ENCODE results near the gene SELENOM. TPM values are rescaled to one million over a fixed set of nuclear protein-coding genes. Genes with fewer than 3 reads are reported as not detected.

SELENOM gene
- total RNA-seq, 2 donors from 2014 or later: 4.4 to 6.0 TPM

- peaks cover 0 to 2% of the 10 kb centered on the region in 2 donors for H3K27me3 Mint-ChIP-seq
Measured at GRCh38 chr22:31139866-31140716, 32.7 kb upstream of the SELENOM start, which contains the start of gene PLA2G3. TSS of gene PLA2G3 (minus strand) at chr22:31140508. CDS start at chr22:31140354, 154 bp downstream.

DNA sequence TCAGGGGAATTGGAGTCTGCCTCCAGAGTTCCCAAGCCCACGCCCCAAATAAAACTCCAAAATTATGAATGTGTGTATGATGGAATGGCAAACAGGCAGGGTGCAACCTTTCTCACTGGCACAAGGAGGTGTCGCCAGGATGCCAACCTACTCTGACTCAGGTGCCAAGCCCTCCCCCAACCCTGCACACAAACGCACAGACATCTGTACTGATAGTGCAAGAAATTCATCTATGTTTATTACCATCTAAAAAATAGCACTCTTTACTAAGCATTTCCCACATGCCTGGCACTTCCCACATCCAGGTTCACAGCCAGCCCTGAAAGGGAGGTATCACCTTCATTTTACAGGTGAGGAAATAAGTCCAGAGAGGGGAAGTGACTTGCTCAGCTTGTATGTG, 31.7 kb upstream of the SELENOM start:
- Mint-ChIP-seq H3K4me3 (no peak overlapping the region), H3K27ac (no peak overlapping the region), H3K4me1 (ENCODE audit: low read depth in 2 of 2) (no peaks in the 10 kb centered on the region), H3K36me3 (no peaks in the 10 kb centered on the region), H3K9me3 (no peaks in the 10 kb centered on the region), H3K27me3 (peaks cover 0 to 2% of the 10 kb centered on the region in 2 donors)
- ATAC-seq: no peak
- no peak for DNase-seq (ENCODE audit: low spot score)

More at GRCh38 chr22:31139866-31140716, 32.7 kb upstream of the SELENOM start, which contains the start of gene PLA2G3:
- Mint-ChIP-seq H3K27ac (no peak within 1 kb of the TSS), H3K4me3 (no peak within 1 kb of the TSS), H3K9me3 (no peaks in the 10 kb centered on the region), H3K4me1 (ENCODE audit: low read depth in 2 of 2) (no peaks in the 10 kb centered on the region), H3K36me3 (no peaks in the 10 kb centered on the region)
- ATAC-seq: peak in 1 of 2 donors; percentile 30
- no peak for DNase-seq (ENCODE audit: low spot score)

GRCh38 chr22:31138126-31138525, 30.8 kb upstream of the SELENOM start:
- no peak overlapping the region for H3K4me3 Mint-ChIP-seq
- DNase-seq (ENCODE audit: low spot score) (no peak), ATAC-seq (no peak)
- H3K9me3 Mint-ChIP-seq: no peaks in the 10 kb centered on the region
- no peak overlapping the region for H3K27ac Mint-ChIP-seq
- H3K4me1 Mint-ChIP-seq (ENCODE audit: low read depth in 2 of 2): no peaks in the 10 kb centered on the region
- no peaks in the 10 kb centered on the region for H3K27me3 Mint-ChIP-seq
- no peaks in the 10 kb centered on the region for H3K36me3 Mint-ChIP-seq

- Mint-ChIP-seq H3K9me3 (no peaks in the 10 kb centered on the region), H3K27ac (no peak overlapping the region), H3K4me1 (ENCODE audit: low read depth in 2 of 2) (no peaks in the 10 kb centered on the region), H3K27me3 (no peaks in the 10 kb centered on the region), H3K4me3 (no peak overlapping the region), H3K36me3 (no peaks in the 10 kb centered on the region)
- no peak for DNase-seq (ENCODE audit: low spot score)
- ATAC-seq: no peak
Measured at GRCh38 chr22:31137721-31138120, 30.4 kb upstream of the SELENOM start.

DNA sequence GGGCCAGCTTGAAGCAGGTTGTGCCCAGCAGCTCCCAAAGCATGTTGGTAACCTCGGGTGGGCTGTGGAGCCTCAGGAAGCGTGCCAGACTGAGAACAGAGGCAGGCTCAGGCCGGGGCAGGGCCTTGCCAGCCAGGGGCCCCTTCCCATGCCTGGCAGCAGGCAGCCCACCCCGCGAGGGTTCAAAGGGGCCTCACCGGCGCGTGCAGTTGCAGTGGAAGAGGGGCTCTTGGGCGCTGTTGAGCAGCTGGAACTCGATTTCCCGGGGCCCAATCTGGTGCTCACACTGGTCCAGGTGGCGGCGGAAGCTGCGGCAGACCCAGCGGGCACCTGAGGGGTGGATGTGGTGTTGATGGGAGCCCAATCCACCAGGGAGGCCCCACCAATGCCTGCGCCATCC, 29.3 kb upstream of the SELENOM start:
- DNase-seq (ENCODE audit: low spot score) (no peak), ATAC-seq (no peak)
- no peaks in the 10 kb centered on the region for H3K9me3 Mint-ChIP-seq
- H3K4me1 Mint-ChIP-seq (ENCODE audit: low read depth in 2 of 2): no peaks in the 10 kb centered on the region
- H3K27me3 Mint-ChIP-seq: no peaks in the 10 kb centered on the region
- no peak overlapping the region for H3K4me3 Mint-ChIP-seq
- H3K27ac Mint-ChIP-seq: no peak overlapping the region
- H3K36me3 Mint-ChIP-seq: no peaks in the 10 kb centered on the region

DNA sequence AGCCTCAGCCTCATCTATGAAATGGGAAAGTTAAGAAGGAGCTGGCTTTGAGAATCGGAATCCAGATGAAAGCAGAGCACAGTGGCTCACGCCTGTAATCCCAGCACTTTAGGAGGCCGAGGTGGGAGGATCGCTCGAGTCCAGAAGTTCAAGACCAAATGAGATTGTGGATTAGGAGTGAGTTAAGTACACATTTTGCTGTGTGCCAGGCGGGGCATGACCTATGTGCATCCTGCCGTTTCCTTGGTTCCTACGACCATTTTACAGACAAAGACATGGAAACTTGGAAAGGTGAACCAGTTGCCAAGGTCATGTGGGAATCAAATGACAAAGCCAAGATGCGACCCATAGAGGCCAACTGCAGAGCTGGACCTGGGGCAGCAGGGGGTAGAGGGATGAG, 28.8 kb upstream of the SELENOM start:
- no peak overlapping the region for H3K4me3 Mint-ChIP-seq
- ATAC-seq (no peak), DNase-seq (ENCODE audit: low spot score) (no peak)
- H3K36me3 Mint-ChIP-seq: no peaks in the 10 kb centered on the region
- H3K27me3 Mint-ChIP-seq: no peaks in the 10 kb centered on the region
- H3K27ac Mint-ChIP-seq: no peak overlapping the region
- H3K4me1 Mint-ChIP-seq (ENCODE audit: low read depth in 2 of 2): no peaks in the 10 kb centered on the region
- no peaks in the 10 kb centered on the region for H3K9me3 Mint-ChIP-seq

DNA sequence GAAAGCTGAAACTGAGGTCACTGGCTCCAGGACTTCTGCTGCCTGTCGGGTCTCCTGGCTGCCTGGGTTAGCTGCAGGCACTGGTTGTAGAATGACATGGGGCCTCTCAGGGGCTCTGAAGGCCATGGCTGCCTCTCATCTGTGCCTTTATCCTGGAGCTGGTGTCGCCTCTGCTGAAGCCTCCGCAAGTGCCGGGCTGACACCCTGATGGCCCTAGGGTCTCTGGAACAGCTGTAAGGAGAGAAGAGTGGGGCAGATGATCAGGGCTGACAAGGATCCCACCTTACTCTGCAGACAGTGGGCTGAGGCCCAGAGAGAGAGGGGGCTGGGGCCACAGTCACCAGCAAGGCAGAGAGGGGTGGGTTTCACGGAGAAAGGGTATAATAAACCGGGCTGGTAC, 28.3 kb upstream of the SELENOM start:
- no peaks in the 10 kb centered on the region for H3K4me1 Mint-ChIP-seq (ENCODE audit: low read depth in 2 of 2)
- no peak for ATAC-seq
- H3K36me3 Mint-ChIP-seq: no peaks in the 10 kb centered on the region
- no peak overlapping the region for H3K4me3 Mint-ChIP-seq
- H3K9me3 Mint-ChIP-seq: no peaks in the 10 kb centered on the region
- no peaks in the 10 kb centered on the region for H3K27me3 Mint-ChIP-seq
- DNase-seq (ENCODE audit: low spot score): no peak
- no peak overlapping the region for H3K27ac Mint-ChIP-seq

DNA sequence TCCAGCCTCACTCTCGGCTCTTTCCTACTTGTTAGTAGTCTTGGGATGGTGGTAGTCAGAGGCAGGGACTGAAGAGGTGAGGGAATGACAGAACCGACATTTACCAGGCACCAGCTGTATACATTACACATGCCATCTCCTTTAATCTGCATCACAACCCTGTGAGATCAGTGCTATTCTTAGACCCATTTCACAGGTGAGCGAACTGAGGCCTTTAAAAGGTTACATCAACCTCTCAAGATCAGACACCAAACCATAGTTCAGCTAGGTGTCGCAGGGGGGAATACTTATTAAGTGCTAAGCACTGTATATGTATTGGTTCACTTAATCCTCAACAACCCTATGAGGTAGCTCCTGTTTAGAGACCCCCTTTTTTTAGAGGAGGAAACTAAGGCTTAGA, 27.3 kb upstream of the SELENOM start:
- DNase-seq (ENCODE audit: low spot score): no peak
- no peaks in the 10 kb centered on the region for H3K4me1 Mint-ChIP-seq (ENCODE audit: low read depth in 2 of 2)
- H3K27ac Mint-ChIP-seq: no peak overlapping the region
- no peak for ATAC-seq
- no peaks in the 10 kb centered on the region for H3K27me3 Mint-ChIP-seq
- no peak overlapping the region for H3K4me3 Mint-ChIP-seq
- no peaks in the 10 kb centered on the region for H3K9me3 Mint-ChIP-seq
- no peaks in the 10 kb centered on the region for H3K36me3 Mint-ChIP-seq

- DNase-seq (ENCODE audit: low spot score) (no peak), ATAC-seq (no peak)
- H3K27me3 Mint-ChIP-seq: no peaks in the 10 kb centered on the region
- H3K4me3 Mint-ChIP-seq: no peak overlapping the region
- no peak overlapping the region for H3K27ac Mint-ChIP-seq
- H3K36me3 Mint-ChIP-seq: no peaks in the 10 kb centered on the region
- H3K4me1 Mint-ChIP-seq (ENCODE audit: low read depth in 2 of 2): no peaks in the 10 kb centered on the region
- H3K9me3 Mint-ChIP-seq: no peaks in the 10 kb centered on the region
Measured at GRCh38 chr22:31133911-31134310, 26.5 kb upstream of the SELENOM start.

GRCh38 chr22:31130873-31131272, 23.5 kb upstream of the SELENOM start:
- no peaks in the 10 kb centered on the region for H3K27me3 Mint-ChIP-seq
- no peaks in the 10 kb centered on the region for H3K36me3 Mint-ChIP-seq
- no peaks in the 10 kb centered on the region for H3K4me1 Mint-ChIP-seq (ENCODE audit: low read depth in 2 of 2)
- no peak overlapping the region for H3K4me3 Mint-ChIP-seq
- no peak overlapping the region for H3K27ac Mint-ChIP-seq
- ATAC-seq (no peak), DNase-seq (ENCODE audit: low spot score) (no peak)
- H3K9me3 Mint-ChIP-seq: no peaks in the 10 kb centered on the region

GRCh38 chr22:31128156-31128555, 20.8 kb upstream of the SELENOM start:
- H3K27me3 Mint-ChIP-seq: no peaks in the 10 kb centered on the region
- no peaks in the 10 kb centered on the region for H3K4me1 Mint-ChIP-seq (ENCODE audit: low read depth in 2 of 2)
- H3K9me3 Mint-ChIP-seq: no peaks in the 10 kb centered on the region
- H3K4me3 Mint-ChIP-seq: no peak overlapping the region
- peak; percentile 52 for DNase-seq (ENCODE audit: low spot score)
- no peak overlapping the region for H3K27ac Mint-ChIP-seq
- no peaks in the 10 kb centered on the region for H3K36me3 Mint-ChIP-seq
- no peak for ATAC-seq

DNA sequence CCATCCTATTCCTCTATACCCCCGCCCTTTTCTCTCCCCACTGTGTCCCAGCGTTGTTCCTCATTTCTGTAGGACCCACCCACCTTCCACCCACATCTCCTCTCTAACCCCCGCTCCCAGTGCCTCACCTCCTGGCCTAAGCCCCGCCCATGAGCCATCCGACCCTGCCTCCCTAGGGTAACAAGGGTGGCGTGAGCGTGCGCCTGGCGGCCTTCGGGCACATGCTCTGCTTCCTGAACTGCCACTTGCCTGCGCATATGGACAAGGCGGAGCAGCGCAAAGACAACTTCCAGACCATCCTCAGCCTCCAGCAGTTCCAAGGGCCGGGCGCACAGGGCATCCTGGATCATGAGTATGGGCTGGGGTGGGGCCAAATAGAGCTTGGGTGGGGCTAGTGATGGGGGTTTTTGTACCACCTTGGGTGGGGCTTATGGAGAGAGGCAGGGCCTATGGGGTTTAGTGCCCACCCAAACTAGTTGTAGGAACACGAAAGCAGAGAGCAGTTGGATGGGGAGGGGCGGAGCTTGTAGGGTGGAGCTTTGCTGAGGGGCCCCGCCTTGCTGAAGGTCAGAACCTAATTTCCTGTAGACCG, 19.9 kb upstream of the SELENOM start:
- DNase-seq (ENCODE audit: low spot score) (peak; percentile 49), ATAC-seq (no peak)
- no peak overlapping the region for H3K27ac Mint-ChIP-seq
- no peaks in the 10 kb centered on the region for H3K4me1 Mint-ChIP-seq (ENCODE audit: low read depth in 2 of 2)
- H3K27me3 Mint-ChIP-seq: no peaks in the 10 kb centered on the region
- H3K36me3 Mint-ChIP-seq: no peaks in the 10 kb centered on the region
- H3K9me3 Mint-ChIP-seq: no peaks in the 10 kb centered on the region
- H3K4me3 Mint-ChIP-seq: no peak overlapping the region

DNA sequence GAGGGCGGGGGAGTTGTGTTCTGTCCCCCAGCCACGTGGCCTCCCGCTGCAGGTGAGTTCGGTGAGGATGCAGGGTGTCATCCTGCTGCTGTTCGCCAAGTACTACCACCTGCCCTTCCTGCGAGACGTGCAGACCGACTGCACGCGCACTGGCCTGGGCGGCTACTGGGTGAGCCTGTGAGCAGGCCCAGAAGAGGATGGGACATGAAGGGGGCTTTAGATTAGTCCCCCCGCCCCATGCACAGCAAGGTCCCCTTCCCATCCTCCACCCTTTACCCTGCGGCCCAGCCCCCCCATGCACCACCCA, 19.5 kb upstream of the SELENOM start:
- no peak for ATAC-seq

GRCh38 chr22:31126128-31126868, 18.9 kb upstream of the SELENOM start:
- H3K36me3 Mint-ChIP-seq: no peaks in the 10 kb centered on the region
- no peak overlapping the region for H3K4me3 Mint-ChIP-seq
- peaks cover 0 to 4% of the 10 kb centered on the region in 2 donors for H3K4me1 Mint-ChIP-seq (ENCODE audit: low read depth in 2 of 2)
- no peaks in the 10 kb centered on the region for H3K27me3 Mint-ChIP-seq
- ATAC-seq (no peak), DNase-seq (ENCODE audit: low spot score) (peak; percentile 25)
- no peak overlapping the region for H3K27ac Mint-ChIP-seq
- H3K9me3 Mint-ChIP-seq: no peaks in the 10 kb centered on the region

More for the DNA sequence above, 19.5 kb upstream of the SELENOM start:
- H3K27ac Mint-ChIP-seq: no peak overlapping the region
- no peaks in the 10 kb centered on the region for H3K9me3 Mint-ChIP-seq
- H3K4me1 Mint-ChIP-seq (ENCODE audit: low read depth in 2 of 2): no peaks in the 10 kb centered on the region
- H3K4me3 Mint-ChIP-seq: no peak overlapping the region
- H3K27me3 Mint-ChIP-seq: no peaks in the 10 kb centered on the region
- no peaks in the 10 kb centered on the region for H3K36me3 Mint-ChIP-seq
- no peak for DNase-seq (ENCODE audit: low spot score)
